ENCODE data around the gene KANK3.

- TF ChIP-seq EZH2phosphoT487 (IDR thresholded peaks at IDR 0.05; ENCODE audit: borderline replicate concordance) (no peak), CTCF (conservative IDR thresholded peaks at IDR 0.05; ENCODE audit: low read length) (no peak)
These were observed 38.0 kb downstream of the KANK3 start for GRCh38 chr19:8304841-8305621.

Data from Loucy (cell line).